Neural cell (in vitro differentiated cells): ENCODE results near the gene VWA3B.

ENCODE experiments used
- CTCF ChIP-seq: fragments of 450-650 bp; IDR thresholded peaks from 2 replicates; pipeline ENCODE4 v1.5.1; 2014; ENCODE audit warnings: antibody characterized with exemption, mild to moderate bottlenecking, moderate library complexity; ENCODE audit not compliant: poor library complexity, severe bottlenecking
- EP300 ChIP-seq: fragments of 450-650 bp; conservative IDR thresholded peaks from 2 replicates; pipeline ENCODE4 v1.6.1; 2014; ENCODE audit warnings: antibody characterized with exemption, mild to moderate bottlenecking, moderate library complexity; ENCODE audit not compliant: poor library complexity, severe bottlenecking
- EZH2 ChIP-seq: fragments of 200-600, 300-800 bp; shearing (Covaris generic), sonication (generic); IDR thresholded peaks from 2 replicates; pipeline ENCODE4 v1.6.1; 2014; ENCODE audit warnings: antibody characterized with exemption, low read length, borderline replicate concordance, mild to moderate bottlenecking; ENCODE audit not compliant: insufficient read depth, poor library complexity, severe bottlenecking
- POLR2AphosphoS5 ChIP-seq: IDR thresholded peaks from 2 replicates; pipeline ENCODE4 v1.6.1; 2012

DNA sequence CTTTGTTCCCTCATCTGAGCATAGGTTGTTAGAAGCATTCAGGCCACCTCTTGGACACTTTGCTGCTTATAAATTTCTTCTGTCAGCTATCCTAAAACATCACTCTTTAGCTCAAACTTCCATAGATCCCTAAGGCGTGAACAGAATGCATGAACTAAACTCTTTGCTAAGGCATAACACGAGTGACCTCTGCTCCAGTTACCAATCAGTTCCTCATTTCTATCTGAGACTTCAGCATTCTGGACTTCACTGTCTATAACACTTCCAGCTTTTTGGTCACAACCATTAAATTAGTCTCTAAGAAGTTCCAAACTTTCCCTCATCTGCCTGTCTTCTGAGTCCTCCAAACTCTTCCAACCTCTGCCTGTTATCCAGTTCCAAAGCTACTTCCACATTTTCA, 8.3 kb upstream of the VWA3B start:
- no peak for TF ChIP-seq EZH2
- no peak for TF ChIP-seq CTCF
- TF ChIP-seq POLR2AphosphoS5, result no peak
- no peak for TF ChIP-seq EP300
